ENCODE data around the gene LRRC8E.
"Not testable (repeated sequence)": the region's sequence is repeated elsewhere in the genome, so short reads cannot be mapped to it uniquely, and the experiment has no call there.

The LRRC8E gene

GRCh38 chr19:7888826-7889217 lies 512 bp downstream of the LRRC8E start:
- no peak for DNase-seq

GRCh38 chr19:7893362-7894101 lies 5.2 kb downstream of the LRRC8E start:
- DNase-seq, result not testable (repeated sequence)

GRCh38 chr19:7894612-7895309 lies 6.5 kb downstream of the LRRC8E start:
- DNase-seq, result no peak

GRCh38 chr19:7895565-7895964 lies 7.3 kb downstream of the LRRC8E start:
- no peak for DNase-seq

- no peak for DNase-seq
These were observed 9.0 kb downstream of the LRRC8E start for GRCh38 chr19:7897292-7897691.

- no peak for DNase-seq
These were observed 10.7 kb downstream of the LRRC8E start for GRCh38 chr19:7898967-7899366.

GRCh38 chr19:7899751-7900378 lies 11.6 kb downstream of the LRRC8E start:
- DNase-seq, result no peak

GRCh38 chr19:7900401-7900870 lies 12.1 kb downstream of the LRRC8E start:
- no peak for DNase-seq

- no peak for DNase-seq
These were observed 12.6 kb downstream of the LRRC8E start for GRCh38 chr19:7900931-7901330.

GRCh38 chr19:7901337-7901736 lies 13.0 kb downstream of the LRRC8E start:
- DNase-seq, result no peak

GRCh38 chr19:7902796-7903243 lies 14.5 kb downstream of the LRRC8E start:
- DNase-seq, result no peak

- DNase-seq, result peak; percentile 100
These were observed 15.1 kb downstream of the LRRC8E start, which contains the start of gene MAP2K7 for GRCh38 chr19:7903244-7904073. TSS of gene MAP2K7 (plus strand) at chr19:7903877. CDS start at chr19:7903945, 68 bp downstream.

- DNase-seq, result no peak
These were observed 16.0 kb downstream of the LRRC8E start for GRCh38 chr19:7904074-7905020.

GRCh38 chr19:7905268-7905667 lies 17.0 kb downstream of the LRRC8E start:
- no peak for DNase-seq

- no peak for DNase-seq
These were observed 17.5 kb downstream of the LRRC8E start for GRCh38 chr19:7905859-7906258.

GRCh38 chr19:7907122-7907521 lies 18.8 kb downstream of the LRRC8E start:
- DNase-seq, result no peak

GRCh38 chr19:7907544-7907943 lies 19.2 kb downstream of the LRRC8E start:
- DNase-seq, result no peak

- no peak for DNase-seq
These were observed 19.9 kb downstream of the LRRC8E start for GRCh38 chr19:7908078-7908699.

- DNase-seq, result no peak
These were observed 20.6 kb downstream of the LRRC8E start for GRCh38 chr19:7908742-7909461.

- DNase-seq, result no peak
These were observed 21.3 kb downstream of the LRRC8E start for GRCh38 chr19:7909471-7910067.
